HG02798 (cell line): Measurements from ENCODE around the gene EPHB1.

Experiments used
- ATAC-seq: cut with Tn5 transposase; IDR thresholded peaks from one replicate; pipeline ENCODE4 v1.9.1; 2021; ENCODE audit warnings: mild to moderate bottlenecking; ENCODE audit not compliant: unreplicated experiment, poor library complexity

The EPHB1 gene

DNA sequence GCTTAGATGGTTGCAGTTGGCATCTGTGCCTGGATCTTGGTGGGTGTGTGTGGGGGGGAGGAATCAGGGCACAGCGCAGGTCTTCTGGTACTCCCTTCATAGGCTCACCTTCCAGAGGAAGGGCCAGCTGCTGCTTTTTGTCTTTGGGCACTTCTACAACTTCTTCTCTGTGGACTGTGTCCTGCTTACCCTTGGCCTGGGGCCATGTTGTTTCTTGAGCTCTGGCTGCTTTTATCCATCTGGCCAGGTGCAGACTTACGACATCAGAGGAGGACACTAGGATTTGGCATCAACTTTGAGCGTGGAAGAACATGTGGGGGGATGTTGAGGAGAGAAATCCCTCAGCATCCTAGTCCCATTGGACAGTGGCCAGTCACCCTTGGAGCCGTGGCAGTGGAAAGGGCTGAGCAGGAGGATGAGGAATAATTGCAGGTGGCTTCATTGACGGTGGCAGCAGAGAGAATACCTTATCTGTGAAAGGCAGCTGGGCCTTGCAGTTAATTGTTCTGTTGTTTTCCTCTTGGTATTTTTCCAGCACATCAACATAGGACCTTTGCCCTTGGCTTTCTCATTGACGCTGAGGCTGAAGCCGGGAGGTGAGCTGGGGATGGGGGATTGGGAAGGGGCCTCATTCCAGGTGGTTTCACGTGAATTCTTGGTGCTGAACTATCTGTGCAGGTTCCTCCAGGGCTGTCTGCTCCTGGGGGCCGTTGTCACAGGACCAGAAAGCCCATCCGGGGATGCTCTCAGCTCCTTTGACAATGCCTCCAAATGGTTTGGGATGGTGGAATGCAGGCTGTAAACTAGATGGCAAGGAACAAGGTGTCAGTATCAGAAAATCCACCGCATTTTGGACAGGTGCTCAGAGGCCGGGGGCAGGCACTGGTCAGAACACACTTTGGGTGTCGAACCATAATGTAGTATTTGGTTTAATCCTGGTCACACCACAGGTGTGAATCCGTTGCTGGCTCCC, 9.7 kb downstream of the EPHB1 start:
- no peak for ATAC-seq

DNA sequence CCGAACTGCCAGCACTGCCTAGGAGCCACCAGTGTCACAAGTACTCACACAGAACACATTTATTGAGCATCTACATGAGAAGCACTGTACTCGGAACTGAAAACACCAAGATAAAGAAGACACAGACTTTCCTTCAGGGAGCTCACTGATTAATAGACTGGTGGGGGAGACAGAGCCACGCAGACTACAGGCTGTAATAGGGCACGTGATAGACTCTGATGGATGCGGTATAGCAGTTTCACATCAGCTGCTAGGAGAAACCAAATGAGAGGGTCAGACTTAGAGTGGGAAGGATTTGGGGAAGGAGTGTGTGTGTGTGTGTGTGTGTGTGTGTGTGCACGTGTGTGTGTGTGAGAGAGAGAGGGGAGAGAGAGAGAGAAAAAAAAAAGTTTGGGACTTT, 12.1 kb downstream of the EPHB1 start:
- no peak for ATAC-seq

DNA sequence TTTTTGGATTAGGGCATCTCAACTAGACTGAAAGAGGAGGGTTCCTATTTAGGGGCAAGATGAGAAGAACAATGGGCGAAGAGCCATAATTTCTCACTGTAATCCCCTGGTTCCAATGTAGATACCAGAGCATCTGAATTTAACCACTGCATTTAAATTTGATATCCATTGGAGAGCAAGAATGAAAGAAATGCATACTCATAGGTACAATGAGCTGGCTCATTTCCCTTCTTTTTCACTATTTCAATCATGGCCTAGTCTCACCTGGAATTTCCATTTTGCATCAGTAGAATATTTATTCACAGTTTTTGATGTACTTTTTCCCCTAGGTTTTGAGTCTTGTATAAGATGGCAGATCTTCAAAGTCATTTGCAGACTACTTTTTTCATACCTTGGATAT, 13.8 kb downstream of the EPHB1 start:
- no peak for ATAC-seq

DNA sequence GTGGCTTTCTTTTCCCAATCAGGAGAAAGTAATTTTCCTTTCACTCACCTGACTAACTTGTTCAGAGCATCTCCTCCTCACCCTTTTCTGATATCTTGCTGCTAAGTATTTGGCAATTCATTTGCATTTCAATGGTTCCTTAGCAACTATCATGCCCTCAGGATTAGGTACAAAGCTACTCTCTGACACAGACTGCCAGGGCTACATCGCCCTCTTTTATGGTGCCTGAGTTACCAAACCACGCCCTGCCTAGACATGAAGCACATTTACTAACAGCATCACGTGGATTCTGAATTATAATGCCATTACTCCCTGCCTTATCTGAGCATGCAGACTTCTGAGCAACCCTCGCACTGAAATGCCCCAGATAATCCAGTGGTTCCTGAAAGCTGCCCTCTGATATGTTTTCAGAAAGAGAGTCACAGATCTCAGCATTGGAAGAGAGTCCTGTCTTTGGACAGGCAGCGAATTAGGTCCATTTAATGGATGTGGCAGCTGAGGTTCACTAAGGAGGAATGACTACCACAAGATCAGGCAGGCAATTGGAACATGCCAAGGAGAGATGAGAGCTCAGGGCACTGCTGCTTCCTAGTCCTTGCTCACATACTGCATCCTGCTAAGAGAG, 14.5 kb downstream of the EPHB1 start:
- ATAC-seq: no peak

DNA sequence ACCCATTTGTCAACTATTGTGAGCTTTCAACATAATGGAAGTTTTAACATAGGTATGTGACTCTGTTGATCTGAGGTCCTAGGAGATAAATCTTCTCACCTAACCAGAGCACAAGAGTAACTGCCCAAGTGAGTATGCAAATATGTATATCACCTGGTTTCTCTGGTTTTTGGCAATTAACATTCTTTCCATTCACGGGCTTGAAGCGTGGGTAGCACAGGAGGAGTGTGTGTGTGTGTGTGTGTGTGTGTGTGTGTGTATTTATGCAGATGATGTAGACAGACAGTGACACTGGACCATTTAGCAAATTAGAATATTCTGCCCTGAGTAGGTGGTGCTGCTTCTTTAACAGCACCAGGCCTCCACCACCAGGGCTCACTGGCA, 15.0 kb downstream of the EPHB1 start:
- no peak for ATAC-seq

DNA sequence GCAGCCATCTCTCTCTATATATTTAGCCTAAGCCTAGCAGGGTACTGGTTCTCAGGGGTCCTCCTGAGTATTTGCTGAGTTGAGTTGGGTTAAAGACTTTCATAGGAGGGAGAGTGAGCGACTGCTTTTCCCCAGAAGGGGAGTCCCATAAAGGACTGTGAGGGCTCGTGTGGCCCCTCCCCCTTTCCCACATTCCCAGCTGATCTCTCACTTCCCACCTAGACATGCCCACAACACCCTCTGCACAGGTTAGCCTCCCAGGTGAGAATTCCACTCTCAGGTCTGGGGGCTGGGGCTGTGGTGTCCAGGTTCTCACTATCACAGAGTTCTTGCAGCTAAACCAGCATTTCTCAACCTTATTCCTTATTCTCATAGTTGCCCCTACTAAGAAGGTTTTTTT, 15.8 kb downstream of the EPHB1 start:
- no peak for ATAC-seq

DNA sequence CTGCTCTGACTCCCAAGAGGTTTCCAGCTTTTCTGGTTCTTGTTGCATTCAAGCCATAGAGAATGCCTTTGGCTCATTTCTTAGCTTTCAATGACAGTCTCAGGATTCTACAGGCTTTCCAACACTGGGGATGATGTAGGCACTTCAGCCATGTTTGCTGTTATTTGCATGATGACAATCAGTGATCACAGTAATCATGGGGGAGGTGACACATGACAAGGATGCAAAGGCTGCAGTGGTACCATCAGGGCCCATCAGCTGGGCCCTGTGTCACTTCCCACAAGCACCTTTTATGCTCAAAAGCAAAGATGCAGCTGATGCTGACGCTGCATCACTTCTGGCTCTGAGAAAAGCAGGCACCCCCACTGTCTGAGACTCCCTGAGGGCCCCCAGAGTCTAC, 18.6 kb downstream of the EPHB1 start:
- ATAC-seq: no peak

DNA sequence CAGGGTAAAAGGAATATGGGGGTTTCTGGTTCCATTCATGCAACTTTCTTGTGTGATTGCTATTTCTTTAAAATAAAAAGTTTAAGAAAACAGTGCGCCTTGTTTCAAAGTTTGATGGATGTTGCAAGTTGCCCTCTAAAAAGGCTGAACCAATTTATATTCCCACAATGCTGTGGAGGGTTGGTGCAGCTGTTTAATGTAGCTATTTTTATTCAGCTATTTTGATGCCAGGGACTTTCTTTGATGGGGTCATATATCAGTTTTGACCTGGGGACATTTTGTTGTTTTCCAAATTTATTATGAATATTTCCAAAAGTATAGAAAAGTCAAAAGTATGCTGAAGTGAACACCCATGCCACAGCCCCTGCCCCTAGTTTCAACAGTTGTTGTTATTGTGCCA, 20.5 kb downstream of the EPHB1 start:
- ATAC-seq: no peak

DNA sequence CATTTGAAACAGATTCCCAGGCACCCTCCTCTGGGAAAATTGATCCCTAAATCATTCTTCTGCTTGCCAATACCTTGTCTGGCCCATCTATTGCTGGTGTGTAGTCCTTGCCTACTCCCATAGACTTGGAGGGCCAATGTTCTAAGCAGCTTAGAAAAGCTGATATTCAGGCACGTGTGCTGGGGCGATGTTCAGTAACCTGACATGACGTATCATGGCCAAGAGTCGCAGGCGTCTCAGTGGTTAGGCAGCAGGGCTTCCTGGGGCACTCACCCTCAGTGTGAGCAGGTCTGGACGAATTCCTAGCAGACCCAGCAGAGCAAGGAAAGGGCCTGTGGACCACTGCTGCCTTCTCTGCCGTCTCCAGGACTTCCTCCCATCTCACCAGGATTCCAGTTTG, 21.6 kb downstream of the EPHB1 start:
- ATAC-seq: no peak

DNA sequence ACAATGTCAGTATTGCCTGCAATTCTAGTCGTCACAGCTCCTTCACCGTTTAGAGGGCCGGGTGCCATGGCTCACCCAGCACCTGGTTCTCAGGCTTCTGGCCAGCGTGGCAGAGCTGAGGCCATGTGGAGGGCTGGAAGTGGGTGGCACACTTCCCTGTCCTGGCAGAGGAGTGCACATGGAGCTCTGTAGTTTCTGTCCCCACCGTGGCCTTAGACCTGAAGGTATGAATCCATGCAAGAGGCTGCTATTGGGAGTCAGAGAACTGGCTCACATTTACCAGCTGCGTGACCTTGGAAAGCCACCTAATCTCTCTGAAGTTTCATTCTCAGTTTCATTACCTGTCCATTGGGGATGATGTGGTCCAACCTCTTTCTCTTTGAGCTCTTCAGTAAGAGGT, 22.2 kb downstream of the EPHB1 start:
- no peak for ATAC-seq

DNA sequence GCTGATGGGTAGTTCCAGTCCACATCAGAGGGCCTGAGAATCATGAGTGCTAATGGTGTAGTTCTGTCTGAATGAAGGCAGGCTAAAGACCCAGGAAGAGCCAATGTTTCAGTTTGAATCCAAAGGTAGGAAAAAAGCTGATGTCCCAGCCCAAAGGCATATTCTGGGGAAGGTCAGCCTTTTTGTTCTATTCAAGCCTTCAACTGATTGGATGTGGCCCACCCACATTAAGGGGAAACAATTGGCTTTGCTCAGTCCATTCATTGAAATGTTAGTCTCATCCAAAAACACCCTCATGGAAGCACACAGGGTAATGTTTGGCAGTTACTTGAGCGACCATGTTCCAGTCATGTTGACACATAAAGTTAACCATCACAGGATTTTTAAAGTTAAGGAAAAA, 25.9 kb downstream of the EPHB1 start:
- ATAC-seq: no peak

DNA sequence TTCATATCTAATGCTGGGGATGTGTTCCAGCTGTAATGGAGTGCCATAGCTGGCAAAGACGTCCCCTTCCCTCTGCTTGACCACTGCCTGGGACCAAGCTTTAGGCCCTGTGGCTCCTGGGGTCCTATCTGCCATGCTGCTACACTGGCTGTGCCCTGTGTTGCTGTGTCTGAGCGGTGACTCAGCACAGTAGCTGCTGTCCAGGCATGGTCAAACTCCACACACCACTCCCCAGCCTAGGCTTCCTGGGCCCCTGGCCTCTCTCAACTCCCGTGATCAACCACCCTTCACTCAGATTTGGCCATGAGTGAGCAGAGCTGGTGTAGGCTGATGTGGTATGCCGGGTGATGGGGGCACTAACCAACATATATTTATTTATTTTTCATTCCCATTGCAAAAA, 27.0 kb downstream of the EPHB1 start:
- ATAC-seq: no peak

DNA sequence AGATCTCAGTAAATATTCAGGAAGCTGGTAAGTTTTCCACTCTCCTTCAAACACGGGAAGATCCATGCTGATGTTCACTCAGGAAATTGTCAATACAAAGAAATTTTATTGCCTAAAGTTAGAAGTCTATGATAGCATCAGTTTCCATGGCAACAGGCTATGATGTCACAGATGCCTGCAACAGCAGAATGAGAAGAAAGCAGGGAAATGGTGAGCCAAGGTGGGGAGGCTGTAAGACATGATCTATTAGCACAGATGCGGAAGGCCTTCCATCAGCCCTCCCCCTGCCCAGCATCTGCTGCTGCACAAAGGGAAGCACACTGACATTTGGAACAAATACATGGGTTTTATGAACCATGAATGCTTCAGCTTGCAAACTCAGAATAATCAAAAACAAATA, 28.6 kb downstream of the EPHB1 start:
- ATAC-seq: no peak

DNA sequence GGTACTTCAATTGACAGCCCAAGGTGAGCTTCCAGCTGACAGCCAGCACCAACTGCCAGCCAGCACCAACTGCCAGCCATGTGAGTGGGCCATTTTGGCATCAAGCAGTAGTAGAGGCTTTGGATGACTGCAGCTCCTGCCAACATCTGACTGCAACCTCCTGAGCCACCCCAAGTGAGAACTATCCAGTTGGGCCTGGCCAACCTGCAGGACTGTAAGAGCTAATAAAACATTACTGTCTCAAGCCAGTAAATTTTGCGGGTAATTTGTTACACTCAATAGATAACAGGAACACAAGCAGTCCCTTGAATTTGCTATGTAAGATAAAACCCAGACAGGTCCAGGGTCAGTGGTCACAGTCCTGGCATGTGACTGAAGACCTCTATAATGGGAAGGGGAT, 29.7 kb downstream of the EPHB1 start:
- ATAC-seq: no peak

DNA sequence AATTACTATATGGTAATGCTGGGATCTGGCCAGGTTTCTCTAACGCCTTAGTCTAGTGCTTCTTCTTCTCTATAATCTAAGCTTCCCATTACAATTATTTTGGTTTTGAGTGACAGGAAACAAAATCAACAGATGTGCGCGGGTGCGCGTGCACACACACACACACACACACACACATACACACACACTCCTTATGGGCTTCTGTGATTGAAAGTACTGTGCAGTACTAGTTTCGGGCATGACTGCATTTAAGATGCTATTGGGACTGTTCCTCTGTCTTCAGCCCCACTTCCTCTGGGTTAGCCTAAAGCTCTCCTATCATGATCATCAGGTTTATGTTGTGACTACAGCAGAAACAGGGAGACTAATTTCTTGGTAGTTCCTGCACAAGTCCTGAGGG, 32.2 kb downstream of the EPHB1 start:
- no peak for ATAC-seq

DNA sequence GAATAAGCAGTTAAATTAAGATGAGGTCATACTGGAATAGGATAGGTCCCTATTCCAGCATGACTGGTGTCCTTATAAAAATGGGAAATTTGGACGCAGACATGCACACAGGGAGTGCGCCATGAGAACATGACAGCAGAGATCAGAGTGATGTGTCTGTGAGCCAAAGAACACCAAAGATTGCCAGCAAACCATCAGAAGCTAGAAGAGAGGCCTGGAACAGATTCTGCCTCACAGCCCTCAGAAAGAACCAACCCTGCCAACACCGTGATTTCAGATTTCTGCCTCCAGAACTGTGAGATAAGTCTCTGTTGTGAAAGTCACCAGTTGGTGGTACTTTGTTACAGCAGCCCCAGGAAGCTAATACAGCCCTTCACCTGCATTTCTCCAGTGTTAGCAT, 34.7 kb downstream of the EPHB1 start:
- ATAC-seq: no peak

DNA sequence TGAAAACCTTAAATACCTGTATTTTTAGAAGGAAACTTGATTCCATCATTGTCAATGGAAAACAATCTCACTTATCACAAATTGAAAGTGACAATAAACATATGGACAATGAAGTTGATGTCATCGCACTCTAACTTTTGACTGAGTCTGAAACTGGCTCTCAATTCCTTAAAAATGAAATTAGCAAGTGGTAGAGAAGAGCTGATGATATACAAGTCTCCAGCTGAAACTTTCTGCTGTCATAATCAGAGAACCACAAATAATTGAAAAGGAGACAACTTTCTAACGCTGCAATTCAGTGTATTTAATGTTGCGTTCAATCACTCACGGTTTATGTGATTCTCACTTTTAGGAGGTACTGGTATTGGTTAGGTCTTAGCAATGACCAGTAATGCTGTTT, 37.5 kb downstream of the EPHB1 start:
- no peak for ATAC-seq

DNA sequence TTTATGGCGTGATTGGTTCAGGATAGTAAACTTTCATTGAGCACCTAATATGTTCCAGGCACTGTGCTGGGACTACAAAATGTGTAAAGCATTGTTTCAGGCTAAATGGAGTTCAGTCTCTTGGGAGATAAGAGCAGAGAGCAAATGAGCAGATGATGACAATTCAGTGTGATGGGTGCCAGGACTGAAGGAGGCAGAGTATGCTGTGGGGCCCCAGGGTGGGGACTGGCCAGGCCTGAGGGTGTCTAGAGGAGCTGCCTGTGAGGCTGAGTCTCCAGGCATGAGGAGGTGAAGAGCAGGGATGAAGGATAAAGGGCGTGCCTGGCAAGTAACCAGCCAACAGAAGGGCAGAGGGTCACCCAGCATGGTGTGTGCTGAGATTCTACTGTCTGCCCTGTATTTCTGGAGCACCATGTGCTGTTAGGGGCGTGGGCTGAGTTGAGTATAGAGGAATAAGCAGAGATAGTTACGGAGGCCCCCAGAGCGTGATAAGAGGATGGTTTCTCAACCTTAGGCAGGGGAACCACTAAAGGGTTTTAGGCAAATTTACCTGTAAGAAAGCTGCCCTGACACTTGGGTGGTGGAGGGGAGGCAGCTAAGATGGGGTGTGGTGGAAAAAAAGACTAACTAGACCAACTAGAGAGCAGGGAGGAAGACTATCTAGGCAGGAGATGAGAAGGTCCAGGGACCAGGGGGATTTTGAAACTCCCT, 38.5 kb downstream of the EPHB1 start:
- ATAC-seq: no peak

DNA sequence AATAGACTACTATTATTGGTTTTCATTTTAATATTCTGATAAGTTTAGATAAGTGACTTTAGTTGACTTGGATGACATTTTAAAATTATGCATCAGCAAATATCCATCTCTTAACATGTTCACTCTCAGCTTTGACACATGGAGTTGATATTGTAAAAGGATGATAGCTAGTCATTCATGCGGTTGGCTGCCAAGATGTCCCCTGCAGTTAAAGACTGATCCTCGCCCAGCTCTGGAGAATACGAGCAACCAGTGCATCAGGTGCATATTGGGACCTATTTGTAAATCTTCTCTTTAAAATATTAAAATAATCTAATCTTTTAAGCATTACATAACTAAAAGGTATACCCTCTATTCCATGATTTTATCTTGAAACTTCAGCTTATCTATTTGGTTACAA, 41.9 kb downstream of the EPHB1 start:
- no peak for ATAC-seq

DNA sequence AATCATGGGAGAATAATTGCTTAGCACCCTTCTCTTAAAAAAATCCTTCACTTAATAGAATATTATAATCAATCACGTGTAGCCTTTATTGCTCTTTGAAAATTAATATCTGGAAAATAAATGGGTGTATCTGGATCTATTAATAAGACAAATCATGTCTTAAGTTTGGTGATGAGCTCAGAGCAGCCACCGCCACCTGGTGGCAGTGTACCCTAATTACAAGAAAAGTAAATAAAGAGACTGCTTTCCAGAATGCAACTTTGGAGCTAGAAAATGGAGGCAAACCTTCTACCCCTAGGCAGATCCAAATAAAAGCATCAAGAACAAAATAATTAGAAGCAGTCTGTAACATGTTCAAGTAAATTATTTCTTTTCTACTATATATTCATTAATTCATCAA, 43.5 kb downstream of the EPHB1 start:
- no peak for ATAC-seq

DNA sequence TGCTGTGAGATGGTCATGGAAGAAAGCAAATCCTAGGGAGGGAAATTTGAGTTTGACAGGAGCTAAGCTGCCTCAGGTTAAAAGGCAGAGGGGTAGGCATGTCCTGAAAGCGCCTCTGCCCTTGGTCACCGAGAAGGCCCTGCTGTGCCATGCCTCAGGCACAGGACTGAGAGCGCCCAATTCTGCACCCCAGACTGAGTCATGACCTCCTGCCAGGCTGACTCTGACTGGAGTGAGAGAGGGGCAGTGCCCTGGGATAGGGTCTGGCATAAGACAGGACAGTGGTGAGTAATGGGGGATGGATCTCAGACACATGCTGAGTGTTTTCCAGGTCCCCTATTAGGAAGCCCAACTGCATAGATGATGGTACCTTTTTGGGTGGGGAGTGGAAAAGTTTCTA, 44.4 kb downstream of the EPHB1 start:
- ATAC-seq: no peak
